ENCODE measurements around the gene NCKAP5. TPM values are rescaled to one million over a fixed set of nuclear protein-coding genes. Genes with fewer than 3 reads are reported as not detected.
A peak's percentile ranks its signal among the peaks of the same experiment; 100 is the strongest.

NCKAP5 gene
- total RNA-seq, 1 experiment from 2014 or later, result 8.5 TPM

- DNase-seq (ENCODE audit: low read depth, low spot score), result no peak
- in situ Hi-C loops (cut with HindIII; ENCODE audit: low pct_unique_long_range_greater_than_20kb, low sequenced_read_pairs), result loop anchor here (25.0 kb wide), 1 partner anchor 140 kb away; no protein-coding TSS in a partner anchor
Measured at GRCh38 chr2:132697556-132698205, 870.6 kb downstream of the NCKAP5 start.

- no peak for DNase-seq (ENCODE audit: low read depth, low spot score)
- in situ Hi-C loops (cut with HindIII; ENCODE audit: low pct_unique_long_range_greater_than_20kb, low sequenced_read_pairs), result loop anchor here (25.0 kb wide), 1 partner anchor 144 kb away; no protein-coding TSS in a partner anchor
Measured at GRCh38 chr2:132692816-132693215, 875.4 kb downstream of the NCKAP5 start.

- in situ Hi-C loops (cut with HindIII; ENCODE audit: low pct_unique_long_range_greater_than_20kb, low sequenced_read_pairs), result loop anchor here (25.0 kb wide), 1 partner anchor 146 kb away; no protein-coding TSS in a partner anchor
- DNase-seq (ENCODE audit: low read depth, low spot score), result no peak
Measured at GRCh38 chr2:132691556-132691955, 876.7 kb downstream of the NCKAP5 start.

- no peak for DNase-seq (ENCODE audit: low read depth, low spot score)
- in situ Hi-C loops (cut with HindIII; ENCODE audit: low pct_unique_long_range_greater_than_20kb, low sequenced_read_pairs), result loop anchor here (25.0 kb wide), 1 partner anchor 147 kb away; no protein-coding TSS in a partner anchor
Measured at GRCh38 chr2:132690664-132691303, 877.5 kb downstream of the NCKAP5 start.

- no peak for DNase-seq (ENCODE audit: low read depth, low spot score)
- in situ Hi-C loops (cut with HindIII; ENCODE audit: low pct_unique_long_range_greater_than_20kb, low sequenced_read_pairs), result loop anchor here (25.0 kb wide), 1 partner anchor 156 kb away; no protein-coding TSS in a partner anchor
Measured at GRCh38 chr2:132681766-132682165, 886.5 kb downstream of the NCKAP5 start.

GRCh38 chr2:132680544-132680943 lies 887.7 kb downstream of the NCKAP5 start:
- DNase-seq (ENCODE audit: low read depth, low spot score), result no peak
- in situ Hi-C loops (cut with HindIII; ENCODE audit: low pct_unique_long_range_greater_than_20kb, low sequenced_read_pairs), result loop anchor here (25.0 kb wide), 1 partner anchor 157 kb away; no protein-coding TSS in a partner anchor

- in situ Hi-C loops (cut with HindIII; ENCODE audit: low pct_unique_long_range_greater_than_20kb, low sequenced_read_pairs), result loop anchor here (25.0 kb wide), 1 partner anchor 159 kb away; no protein-coding TSS in a partner anchor
- DNase-seq (ENCODE audit: low read depth, low spot score), result no peak
Measured at GRCh38 chr2:132678483-132678882, 889.8 kb downstream of the NCKAP5 start.

- in situ Hi-C loops (cut with HindIII; ENCODE audit: low pct_unique_long_range_greater_than_20kb, low sequenced_read_pairs), result loop anchor here (25.0 kb wide), 1 partner anchor 160 kb away; no protein-coding TSS in a partner anchor
Measured at GRCh38 chr2:132677661-132678060, 890.6 kb downstream of the NCKAP5 start.

GRCh38 chr2:132676999-132677398 lies 891.3 kb downstream of the NCKAP5 start:
- peak; percentile 32 for DNase-seq (ENCODE audit: low read depth, low spot score)
- in situ Hi-C loops (cut with HindIII; ENCODE audit: low pct_unique_long_range_greater_than_20kb, low sequenced_read_pairs), result loop anchor here (25.0 kb wide), 1 partner anchor 160 kb away; no protein-coding TSS in a partner anchor

More at GRCh38 chr2:132677661-132678060, 890.6 kb downstream of the NCKAP5 start:
- DNase-seq (ENCODE audit: low read depth, low spot score), result no peak

- in situ Hi-C loops (cut with HindIII; ENCODE audit: low pct_unique_long_range_greater_than_20kb, low sequenced_read_pairs), result no loop called here
- peak; percentile 83 for DNase-seq (ENCODE audit: low read depth, low spot score)
Measured at GRCh38 chr2:132671151-132671835, 897.0 kb downstream of the NCKAP5 start.

GRCh38 chr2:132670496-132671150 lies 897.6 kb downstream of the NCKAP5 start:
- in situ Hi-C loops (cut with HindIII; ENCODE audit: low pct_unique_long_range_greater_than_20kb, low sequenced_read_pairs), result no loop called here
- peak; percentile 10 for DNase-seq (ENCODE audit: low read depth, low spot score)

GRCh38 chr2:132669908-132670495 lies 898.3 kb downstream of the NCKAP5 start, which contains the start of gene LYPD1:
Gene LYPD1, minus strand, starts transcription at chr2:132670205. Its CDS starts 273 bp downstream, at chr2:132669932.
- DNase-seq (ENCODE audit: low read depth, low spot score), result no peak
- in situ Hi-C loops (cut with HindIII; ENCODE audit: low pct_unique_long_range_greater_than_20kb, low sequenced_read_pairs), result no loop called here

GRCh38 chr2:132668987-132669907 lies 899.0 kb downstream of the NCKAP5 start:
- in situ Hi-C loops (cut with HindIII; ENCODE audit: low pct_unique_long_range_greater_than_20kb, low sequenced_read_pairs), result no loop called here
- DNase-seq (ENCODE audit: low read depth, low spot score), result no peak

GRCh38 chr2:132668189-132668823 lies 900.0 kb downstream of the NCKAP5 start:
- in situ Hi-C loops (cut with HindIII; ENCODE audit: low pct_unique_long_range_greater_than_20kb, low sequenced_read_pairs), result no loop called here

GRCh38 chr2:132667706-132668105 lies 900.6 kb downstream of the NCKAP5 start:
- DNase-seq (ENCODE audit: low read depth, low spot score), result no peak
- in situ Hi-C loops (cut with HindIII; ENCODE audit: low pct_unique_long_range_greater_than_20kb, low sequenced_read_pairs), result no loop called here

More at GRCh38 chr2:132668189-132668823, 900.0 kb downstream of the NCKAP5 start:
- DNase-seq (ENCODE audit: low read depth, low spot score), result no peak
